Heart right ventricle (tissue), 16 donors: ENCODE data around the gene FKBP15. TPM values are rescaled to one million over a fixed set of nuclear protein-coding genes. Genes with fewer than 3 reads are reported as not detected.
A peak's percentile ranks its signal among the peaks of the same experiment; 100 is the strongest.

Source experiments
- ATAC-seq, 8 donors: fragments of 200-7000 bp; cut with Tn5 transposase; one replicate each; pipeline ENCODE4 v1.9.1; 2020; ENCODE audit warnings: mild to moderate bottlenecking in 8 of 8, moderate library complexity in 8 of 8, moderate number of reproducible peaks in 1 of 8
- DNase-seq, 2 donors: peaks; one replicate each; pipeline ENCODE4 v3.0.0-alpha.2; 2020
- H3K27ac ChIP-seq, 10 donors: fragments of 200-600 bp; sonication (generic) in 2 of 10; one replicate each; pipeline versions ENCODE4 v1.5.0 to v1.8.0; 2020 to 2022; ENCODE audit warnings: mild to moderate bottlenecking in 3 of 10
- H3K27me3 ChIP-seq, 7 donors: fragments of 200-600 bp; one replicate each; pipeline ENCODE4 v1.8.0; 2021 to 2022; ENCODE audit warnings: mild to moderate bottlenecking in 2 of 7
- H3K36me3 ChIP-seq, 9 donors: fragments of 200-600 bp; sonication (generic) in 1 of 9; one replicate each; pipeline versions ENCODE4 v1.5.0 to v1.8.0; 2020 to 2022; ENCODE audit warnings: mild to moderate bottlenecking in 2 of 9
- H3K4me1 ChIP-seq, 9 donors: fragments of 200-600 bp; sonication (generic) in 1 of 9; one replicate each; pipeline versions ENCODE4 v1.5.0 to v1.8.0; 2020 to 2022; ENCODE audit warnings: mild to moderate bottlenecking in 4 of 9
- H3K4me3 ChIP-seq, 10 donors: fragments of 200-600 bp; sonication (generic) in 2 of 10; one replicate each; pipeline versions ENCODE4 v1.5.0 to v1.8.0; 2020 to 2022; ENCODE audit warnings: mild to moderate bottlenecking in 7 of 10, moderate library complexity in 2 of 10
- H3K9me3 ChIP-seq, 11 donors: fragments of 200-600 bp in 10 of 11; sonication (generic) in 2 of 11; one replicate each; pipeline versions ENCODE4 v1.5.0 to v1.8.0; 2013 to 2022; ENCODE audit warnings: mild to moderate bottlenecking in 2 of 11, control low read depth in 1 of 11, moderate library complexity in 1 of 11
- WGBS, 2 donors: extraction: QIAGEN DNeasy Blood & Tissue Kit; methylation state at CpG; one replicate each; pipeline ENCODE4 v1.1.7; 2013; ENCODE audit warnings: inconsistent platforms in 1 of 2; 5-methylcytosine and 5-hydroxymethylcytosine counted together
- intact Hi-C, 10 donors: fragments of 100-400 bp; cut with DNase I; formaldehyde crosslinking; loops; one replicate each; pipeline versions ENCODE4 v1.11.1 to v1.14.2; 2022
- polyA plus RNA-seq, 2 donors: library from polyadenylated mRNA; stranded (reverse); fragments of 200-250 nt; gene quantifications; one replicate each; pipeline ENCODE4 v1.2.3, GENCODE V29; 2013
- total RNA-seq, 10 donors: library from RNA; stranded (reverse); fragmentation: NEBNext Ultra II Directional in 3 of 10; extraction: Animal tissue kit (Norgen Biotek cat#: 25700) in 3 of 10; gene quantifications; one replicate each; pipeline versions ENCODE4 v1.2.1 to v1.2.4, GENCODE V29; 2021 to 2023
- TF ChIP-seq, protein P1 (sequence below), 9 donors: fragments of 200-600 bp; sonication (generic) in 2 of 9; IDR thresholded peaks; one replicate each; pipeline versions ENCODE4 v1.5.0 to v1.8.0; 2021 to 2022; ENCODE audit warnings: antibody characterized with exemption in 9 of 9, mild to moderate bottlenecking in 5 of 9, moderate library complexity in 1 of 9
- donor health status: Arrhythmogenic right ventricular cardiomyopathy.
- donor health status: ischemic (EF 13 %, LVEDD 7.1; RV severe dilation, severe dysfunction).
- donor health status: healthy with polysubstance abuse.
- donor health status: DM: no; HTN: yes; CAD: no.
- donor health status: DM: no; HTN: no; CAD: no.
- donor health status: ischemic (EF 25% LVEDD 6.9; RV normal size, moderate dysfunction).
- donor health status: ischemic (EF 25% LVEDD 5.7; RV mildly dilated, moderate dysfunction).
- donor health status: healthy.
- donor health status: DM: yes; HTN: yes; CAD: no.
- donor health status: Ischemic cardiomyopathy.
- donor health status: ischemic (EF 35%, LVEDD 5.7; RV mildly dilated, moderate dysfunction).
- donor health status: nonischemic (EF 11% LVEDD 7.7; RV severe dilation, severe dysfunction).
- donor health status: DM: yes; HTN: yes; CAD: no.
- donor health status: PGD.
- donor health status: ischemic (EF 29% LVEDD 5.4; RV normal size, mild dysfunction).
- donor health status: nonischemic (EF 23%, LVEDD 6.1; RV moderate dilation, normal function).

FKBP15 gene
- total and polyA plus RNA-seq, 12 donors, result 10.7 to 27.9 (median 19.8) TPM

DNA sequence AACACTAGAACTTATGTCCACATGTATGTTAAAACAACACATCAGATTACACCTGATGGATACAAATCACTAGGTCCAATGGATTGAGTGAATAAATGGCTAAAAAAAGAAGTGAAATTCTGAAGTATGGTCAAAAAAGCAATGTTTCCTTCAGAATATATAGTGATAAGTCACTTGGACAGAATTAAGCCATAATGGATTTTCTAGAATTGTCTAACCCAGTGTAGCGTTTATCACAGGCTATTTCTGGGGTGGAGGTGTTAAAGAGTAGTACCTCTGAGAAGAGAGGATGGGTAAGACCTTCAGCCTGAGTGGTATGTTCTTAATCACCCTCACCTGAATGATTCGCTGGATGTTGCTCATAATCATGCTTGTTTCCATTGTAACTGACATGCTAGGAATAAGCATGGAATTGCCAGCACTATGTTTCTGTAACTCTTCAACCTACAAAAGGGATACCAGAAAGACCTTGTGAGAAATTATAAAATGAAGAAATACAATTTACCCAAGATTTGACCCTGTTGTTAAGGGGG, 37.1 kb downstream of the FKBP15 start:
- intact Hi-C loops, result no loop called here
- no peaks in the 10 kb centered on the region for H3K9me3 ChIP-seq
- H3K36me3 ChIP-seq, result peaks cover 6 to 100% (median 66%) of the 10 kb centered on the region in 9 donors
- DNase-seq, result no peak
- no peak for ATAC-seq
- WGBS, 2 donors, result 92 to 95% methylated on average over 2 of the region's 2 CpGs
- H3K4me1 ChIP-seq, result peaks cover 0 to 30% (median 8%) of the 10 kb centered on the region in 9 donors
- TF ChIP-seq, protein P1, sequence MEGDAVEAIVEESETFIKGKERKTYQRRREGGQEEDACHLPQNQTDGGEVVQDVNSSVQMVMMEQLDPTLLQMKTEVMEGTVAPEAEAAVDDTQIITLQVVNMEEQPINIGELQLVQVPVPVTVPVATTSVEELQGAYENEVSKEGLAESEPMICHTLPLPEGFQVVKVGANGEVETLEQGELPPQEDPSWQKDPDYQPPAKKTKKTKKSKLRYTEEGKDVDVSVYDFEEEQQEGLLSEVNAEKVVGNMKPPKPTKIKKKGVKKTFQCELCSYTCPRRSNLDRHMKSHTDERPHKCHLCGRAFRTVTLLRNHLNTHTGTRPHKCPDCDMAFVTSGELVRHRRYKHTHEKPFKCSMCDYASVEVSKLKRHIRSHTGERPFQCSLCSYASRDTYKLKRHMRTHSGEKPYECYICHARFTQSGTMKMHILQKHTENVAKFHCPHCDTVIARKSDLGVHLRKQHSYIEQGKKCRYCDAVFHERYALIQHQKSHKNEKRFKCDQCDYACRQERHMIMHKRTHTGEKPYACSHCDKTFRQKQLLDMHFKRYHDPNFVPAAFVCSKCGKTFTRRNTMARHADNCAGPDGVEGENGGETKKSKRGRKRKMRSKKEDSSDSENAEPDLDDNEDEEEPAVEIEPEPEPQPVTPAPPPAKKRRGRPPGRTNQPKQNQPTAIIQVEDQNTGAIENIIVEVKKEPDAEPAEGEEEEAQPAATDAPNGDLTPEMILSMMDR (IDR thresholded peaks at IDR 0.05), result no peak
- no peak overlapping the region for H3K4me3 ChIP-seq
- H3K27me3 ChIP-seq, result no peaks in the 10 kb centered on the region
- no peak overlapping the region for H3K27ac ChIP-seq

DNA sequence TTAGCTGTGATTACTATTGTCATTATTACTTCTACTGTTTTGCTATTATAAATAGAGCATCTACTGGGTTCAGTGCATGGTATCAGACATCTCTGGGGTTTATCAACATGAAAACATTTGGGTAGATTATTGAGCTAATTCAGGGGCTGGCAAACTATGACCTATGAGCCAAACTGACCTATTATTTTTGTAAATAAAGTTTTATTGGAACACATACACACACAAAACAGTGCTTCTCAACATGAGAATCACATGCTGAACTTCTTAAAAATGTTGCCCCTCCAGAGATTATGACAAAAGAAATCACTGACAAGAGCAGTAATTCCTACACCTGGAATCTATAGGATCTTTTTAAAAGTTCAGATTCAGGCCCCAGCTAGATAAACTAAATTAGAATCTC, 39.9 kb downstream of the FKBP15 start:
- no peaks in the 10 kb centered on the region for H3K9me3 ChIP-seq
- ATAC-seq (no peak), DNase-seq (no peak)
- TF ChIP-seq, protein P1 (IDR thresholded peaks at IDR 0.05), result no peak
- H3K4me3 ChIP-seq, result no peak overlapping the region
- peaks cover 0 to 17% (median 0%) of the 10 kb centered on the region in 9 donors for H3K4me1 ChIP-seq
- no peaks in the 10 kb centered on the region for H3K27me3 ChIP-seq
- no peak overlapping the region for H3K27ac ChIP-seq
- H3K36me3 ChIP-seq, result peaks cover 2 to 100% (median 72%) of the 10 kb centered on the region in 9 donors
- intact Hi-C loops, result no loop called here

DNA sequence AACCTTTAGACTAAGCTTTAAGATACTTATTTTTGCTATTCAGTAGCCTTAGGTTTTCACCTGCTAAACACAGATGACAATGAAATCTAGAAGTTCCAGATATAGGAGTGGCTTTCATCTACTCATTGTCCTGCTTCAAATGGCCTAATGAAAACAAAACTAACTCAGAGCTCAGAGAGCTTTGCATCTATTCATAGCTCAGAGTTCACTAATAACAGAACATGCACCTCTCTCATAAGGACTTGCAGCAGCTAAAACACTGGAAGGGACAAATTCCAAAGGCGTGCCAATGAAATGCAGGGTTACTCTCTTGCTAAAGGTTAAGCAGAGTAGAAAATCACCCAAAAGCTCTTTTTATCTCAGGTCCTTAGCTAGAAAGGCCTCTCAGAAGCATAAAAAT, 41.2 kb downstream of the FKBP15 start:
- Histone ChIP-seq H3K4me1 (peaks cover 0 to 17% (median 0%) of the 10 kb centered on the region in 9 donors), H3K27me3 (no peaks in the 10 kb centered on the region), H3K27ac (peak overlapping the region in 9 of 10 donors; percentile 36 to 73 (median 56)), H3K36me3 (peaks cover 2 to 100% (median 72%) of the 10 kb centered on the region in 9 donors), H3K9me3 (no peaks in the 10 kb centered on the region), H3K4me3 (no peak overlapping the region)
- 50 to 67% methylated on average over 1 of the region's 1 CpG for WGBS, 2 donors
- ATAC-seq, result peak in 6 of 8 donors; percentile 48 to 94 (median 72)
- DNase-seq, result no peak
- TF ChIP-seq, protein P1 (IDR thresholded peaks at IDR 0.05), result no peak
- intact Hi-C loops, result no loop called here

DNA sequence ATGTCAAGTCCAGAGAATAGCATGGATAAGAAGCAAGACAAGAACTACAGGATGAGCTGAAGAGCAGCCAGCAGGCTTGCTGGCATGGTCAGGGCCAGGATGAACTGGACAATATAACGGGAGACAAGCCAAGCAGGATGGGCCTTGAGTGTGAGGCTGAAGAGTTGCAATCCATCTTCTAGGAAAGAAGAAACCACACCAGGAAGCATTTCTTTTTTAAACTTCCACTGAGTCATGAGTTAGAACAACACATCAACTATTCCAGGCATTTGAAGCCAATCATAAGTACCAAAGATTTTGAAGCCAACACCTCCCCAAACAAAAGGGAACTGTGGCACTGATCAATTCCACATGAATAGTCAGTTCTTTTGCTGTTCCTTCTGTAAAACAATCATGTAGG, 43.0 kb downstream of the FKBP15 start:
- 91 to 95% methylated on average over 1 of the region's 1 CpG for WGBS, 2 donors
- no peak overlapping the region for H3K4me3 ChIP-seq
- intact Hi-C loops, result no loop called here
- H3K4me1 ChIP-seq, result peaks cover 0 to 17% (median 3%) of the 10 kb centered on the region in 9 donors
- peaks cover 0 to 100% (median 69%) of the 10 kb centered on the region in 9 donors for H3K36me3 ChIP-seq
- TF ChIP-seq, protein P1 (IDR thresholded peaks at IDR 0.05), result no peak
- H3K27me3 ChIP-seq, result no peaks in the 10 kb centered on the region
- DNase-seq (no peak), ATAC-seq (no peak)
- no peak overlapping the region for H3K27ac ChIP-seq
- H3K9me3 ChIP-seq, result no peaks in the 10 kb centered on the region
